C4-2B (cell line): ENCODE results near the gene HERC2.

ENCODE experiments used
- H3K27ac ChIP-seq: fragments of 450-650 bp; 2 replicates; pipeline ENCODE4 v1.5.1; 2017
- ZFX ChIP-seq: fragments of 450-650 bp; IDR thresholded peaks from 2 replicates; pipeline ENCODE4 v1.6.1; 2017
- TF ChIP-seq, protein P1 (sequence below): fragments of 450-650 bp; conservative IDR thresholded peaks from 2 replicates; pipeline ENCODE4 v1.5.1; 2017; ENCODE audit warnings: mild to moderate bottlenecking

HERC2 gene

DNA sequence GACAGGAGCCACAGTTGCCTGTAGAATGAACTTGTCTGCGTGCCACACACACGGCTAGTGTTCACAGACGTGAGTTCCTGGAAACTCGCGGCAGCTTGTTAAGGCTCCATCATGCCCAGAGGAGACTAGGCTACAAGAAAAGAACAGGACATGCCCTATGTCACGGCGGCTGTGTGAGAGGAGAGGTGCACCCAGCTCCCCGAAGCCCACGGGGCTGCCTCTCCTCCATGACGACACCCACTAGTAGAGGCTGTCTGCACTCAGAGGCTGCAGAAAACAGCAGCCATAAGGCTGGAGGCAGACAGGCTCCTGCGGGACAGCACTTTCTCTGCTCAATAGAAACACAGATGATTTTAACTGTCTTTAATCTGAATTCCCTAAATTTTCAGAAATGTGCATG lies 203.9 kb downstream of the HERC2 start:
- H3K27ac ChIP-seq = no peak overlapping the region
- TF ChIP-seq, protein P1, sequence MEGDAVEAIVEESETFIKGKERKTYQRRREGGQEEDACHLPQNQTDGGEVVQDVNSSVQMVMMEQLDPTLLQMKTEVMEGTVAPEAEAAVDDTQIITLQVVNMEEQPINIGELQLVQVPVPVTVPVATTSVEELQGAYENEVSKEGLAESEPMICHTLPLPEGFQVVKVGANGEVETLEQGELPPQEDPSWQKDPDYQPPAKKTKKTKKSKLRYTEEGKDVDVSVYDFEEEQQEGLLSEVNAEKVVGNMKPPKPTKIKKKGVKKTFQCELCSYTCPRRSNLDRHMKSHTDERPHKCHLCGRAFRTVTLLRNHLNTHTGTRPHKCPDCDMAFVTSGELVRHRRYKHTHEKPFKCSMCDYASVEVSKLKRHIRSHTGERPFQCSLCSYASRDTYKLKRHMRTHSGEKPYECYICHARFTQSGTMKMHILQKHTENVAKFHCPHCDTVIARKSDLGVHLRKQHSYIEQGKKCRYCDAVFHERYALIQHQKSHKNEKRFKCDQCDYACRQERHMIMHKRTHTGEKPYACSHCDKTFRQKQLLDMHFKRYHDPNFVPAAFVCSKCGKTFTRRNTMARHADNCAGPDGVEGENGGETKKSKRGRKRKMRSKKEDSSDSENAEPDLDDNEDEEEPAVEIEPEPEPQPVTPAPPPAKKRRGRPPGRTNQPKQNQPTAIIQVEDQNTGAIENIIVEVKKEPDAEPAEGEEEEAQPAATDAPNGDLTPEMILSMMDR = no peak
- TF ChIP-seq ZFX = no peak

DNA sequence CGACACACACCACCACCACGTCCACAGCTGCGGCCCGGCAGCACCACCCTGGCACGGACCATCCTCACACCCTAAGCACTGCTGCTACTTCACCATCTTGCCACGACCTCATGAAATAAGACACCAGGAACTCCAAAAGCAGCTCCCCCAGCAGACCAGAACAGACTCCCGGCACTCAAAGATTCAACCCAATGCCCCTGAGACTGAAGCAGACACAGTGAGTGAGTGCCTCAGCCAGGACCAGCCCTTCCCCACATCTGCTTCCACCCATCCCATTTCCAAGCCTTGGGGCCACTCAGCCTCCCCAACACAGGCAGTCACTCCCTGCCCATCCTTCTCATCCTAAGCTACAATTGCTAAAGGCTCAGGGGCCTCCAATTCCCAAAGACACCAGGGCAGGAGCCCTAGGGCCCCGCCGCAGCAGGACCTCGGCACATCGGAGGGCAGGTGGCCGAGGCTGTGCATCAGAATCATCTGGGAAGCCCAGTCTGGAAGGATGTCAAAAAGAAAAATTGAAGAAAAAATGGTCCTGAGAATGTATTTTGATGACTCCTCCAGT lies 204.5 kb downstream of the HERC2 start:
- TF ChIP-seq ZFX = no peak
- TF ChIP-seq, protein P1 = no peak
- no peak overlapping the region for H3K27ac ChIP-seq

DNA sequence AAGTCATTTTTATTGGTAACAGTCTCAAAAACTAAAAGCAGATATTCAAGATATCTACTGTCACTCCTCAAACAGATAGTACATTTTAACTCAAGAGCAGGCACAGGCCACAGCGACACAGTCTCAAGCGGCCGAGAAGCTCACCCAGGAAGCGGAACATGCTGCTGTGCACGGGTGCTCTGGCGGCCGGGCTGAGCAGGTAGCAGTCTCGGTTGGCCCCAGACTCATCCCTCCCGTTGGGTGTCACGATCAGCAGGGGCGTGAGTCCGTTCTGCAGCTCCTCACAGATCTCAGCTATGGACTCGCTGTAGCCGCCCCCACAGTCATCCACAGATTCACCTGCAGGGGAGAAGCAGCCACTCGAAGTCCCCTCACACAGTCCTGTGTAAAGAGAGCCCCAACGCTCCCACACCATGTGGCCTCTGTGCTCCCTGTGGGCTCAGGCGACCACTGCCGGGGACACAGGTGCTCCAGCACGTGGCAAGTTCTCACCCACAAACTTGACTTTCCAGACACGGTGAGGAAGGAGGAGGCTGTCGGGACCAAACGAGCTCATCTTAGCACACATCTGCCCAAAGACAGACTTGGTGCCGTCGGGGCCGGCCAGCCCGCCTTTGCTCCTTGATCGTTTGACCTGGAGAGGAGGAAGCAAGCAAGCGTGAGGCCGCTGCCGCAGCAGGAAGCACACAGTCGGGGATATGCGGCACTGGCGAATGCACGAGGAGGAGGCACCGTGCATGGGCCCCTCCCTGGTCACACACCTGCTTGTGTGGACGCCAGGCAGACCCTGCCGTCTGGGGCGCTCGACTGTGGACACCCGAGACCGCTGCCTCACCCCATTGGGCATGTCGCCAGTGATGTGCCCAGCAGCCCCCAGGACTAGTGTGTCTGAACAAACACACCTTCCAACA lies 205.2 kb downstream of the HERC2 start:
- TF ChIP-seq, protein P1 = no peak
- TF ChIP-seq ZFX = no peak
- H3K27ac ChIP-seq = no peak overlapping the region

DNA sequence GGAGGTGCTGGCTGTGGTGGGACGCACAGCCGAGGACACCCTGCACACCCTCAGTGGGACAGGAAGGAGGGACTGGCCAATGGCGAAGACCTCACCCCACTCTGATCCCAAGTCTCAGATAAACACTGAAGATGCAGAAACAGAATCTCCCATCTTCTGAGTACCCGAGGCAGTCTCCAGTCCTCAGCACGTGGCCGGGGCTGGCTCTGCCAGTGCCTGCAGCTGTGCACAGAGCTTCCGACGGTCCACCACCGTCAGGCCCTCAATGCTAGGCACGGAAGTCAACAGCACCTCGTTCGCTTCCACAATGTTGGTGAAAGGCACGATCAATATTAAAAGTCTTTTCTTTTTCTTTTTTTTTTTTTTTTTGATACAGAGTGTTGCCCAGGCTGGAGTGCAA lies 206.1 kb downstream of the HERC2 start:
- no peak overlapping the region for H3K27ac ChIP-seq
- TF ChIP-seq ZFX = no peak
- TF ChIP-seq, protein P1 = no peak

DNA sequence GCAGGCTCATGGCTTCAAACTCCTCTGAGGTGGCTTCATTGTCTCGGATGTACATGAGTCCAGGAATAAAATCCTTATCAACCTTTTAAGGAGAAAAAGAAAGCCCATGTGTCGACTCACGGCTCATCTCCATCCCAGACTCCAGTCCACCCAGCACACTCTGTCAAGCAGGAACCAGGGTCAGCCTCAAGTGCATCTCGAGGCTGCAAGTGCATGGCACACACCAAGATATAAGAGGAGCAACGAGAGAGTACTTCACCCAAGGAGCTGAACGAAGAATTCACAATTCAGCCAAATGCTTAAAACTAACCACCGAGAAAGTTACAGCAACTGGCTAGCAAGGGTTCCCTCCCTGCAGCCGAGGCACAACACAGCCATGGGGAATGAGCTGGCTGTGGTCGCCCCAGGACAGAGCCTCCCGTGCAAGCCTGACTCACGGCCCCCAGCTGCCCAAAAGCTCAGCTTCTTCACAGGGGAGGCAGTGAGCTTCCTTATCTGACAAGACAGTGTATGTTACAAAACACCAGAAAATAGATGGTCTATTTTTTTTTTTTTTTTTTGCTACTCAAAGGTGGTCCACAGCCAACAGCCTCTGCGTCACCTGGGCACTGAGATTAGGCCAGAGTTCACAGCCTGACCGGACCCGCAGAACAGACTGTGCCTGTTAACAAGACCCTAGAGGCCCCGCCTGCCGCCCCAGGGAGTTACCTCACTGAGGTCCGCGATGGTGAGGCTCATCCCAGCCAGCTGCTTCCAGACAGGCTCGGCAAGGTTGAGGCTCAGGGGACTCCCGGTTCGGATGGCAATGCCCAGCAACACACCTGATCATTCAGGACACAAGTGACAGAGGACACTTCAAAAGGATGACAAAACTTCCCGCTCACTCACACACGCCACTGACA lies 207.0 kb downstream of the HERC2 start:
- no peak overlapping the region for H3K27ac ChIP-seq
- TF ChIP-seq, protein P1 = no peak
- no peak for TF ChIP-seq ZFX

DNA sequence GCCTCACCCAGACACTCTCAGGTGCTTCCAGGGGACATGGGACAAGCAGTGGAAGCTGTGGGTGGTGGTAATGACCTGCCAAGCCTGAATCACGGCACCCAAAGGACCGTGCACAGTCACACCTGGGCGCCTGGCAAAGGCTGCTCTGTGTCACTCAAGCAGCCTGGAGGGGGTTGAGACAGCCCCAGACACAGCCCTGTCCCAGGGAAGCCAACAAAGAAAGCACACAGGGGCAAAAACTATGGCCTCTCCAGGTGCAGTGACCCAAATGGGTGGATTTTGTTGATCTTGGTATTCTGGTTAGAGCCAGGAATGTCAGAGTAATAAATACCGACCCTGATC lies 207.9 kb downstream of the HERC2 start:
- TF ChIP-seq, protein P1 = no peak
- no peak for TF ChIP-seq ZFX
- H3K27ac ChIP-seq = no peak overlapping the region
